Right lung (tissue), 5 donors: Measurements from ENCODE around the gene JKAMP. TPM values are rescaled to one million over a fixed set of nuclear protein-coding genes. Genes with fewer than 3 reads are reported as not detected.
A peak's percentile ranks its signal among the peaks of the same experiment; 100 is the strongest.

Experiments
- DNase-seq, 2 donors: peaks; one replicate each; pipeline ENCODE4 v3.0.0-alpha.2; 2013
- polyA plus RNA-seq, 5 donors: library from polyadenylated mRNA; unstranded; fragments of 120-200 nt; gene quantifications; one replicate each; pipeline versions ENCODE4 v1.2.1 to v1.2.3, GENCODE V29; 2013; ENCODE audit warnings: inconsistent platforms in 1 of 5, low replicate concordance in 1 of 5; ENCODE audit not compliant: insufficient read length in 5 of 5, insufficient read depth in 1 of 5

JKAMP gene
- polyA plus RNA-seq, 5 donors = 70.8 to 98.6 (median 88.4) TPM

GRCh38 chr14:59475709-59476108, 8.6 kb upstream of the JKAMP start:
- DNase-seq = no peak

- DNase-seq = no peak
These were observed 5.8 kb upstream of the JKAMP start for GRCh38 chr14:59478540-59478939.

GRCh38 chr14:59480166-59480565, 4.2 kb upstream of the JKAMP start:
- no peak for DNase-seq

- DNase-seq = no peak
These were observed 2.9 kb upstream of the JKAMP start for GRCh38 chr14:59481407-59481806.

GRCh38 chr14:59481871-59482540, 2.3 kb upstream of the JKAMP start:
- peak in 1 of 2 donors; percentile 30 for DNase-seq

- DNase-seq = no peak
These were observed 1.6 kb upstream of the JKAMP start for GRCh38 chr14:59482541-59483331.

- no peak for DNase-seq
These were observed 954 bp upstream of the JKAMP start for GRCh38 chr14:59483363-59483762.

GRCh38 chr14:59484639-59485175, 390 bp downstream of the JKAMP start:
- no peak for DNase-seq

- DNase-seq = no peak
These were observed 6.4 kb downstream of the JKAMP start for GRCh38 chr14:59490756-59491155.

- no peak for DNase-seq
These were observed 8.1 kb downstream of the JKAMP start for GRCh38 chr14:59492384-59492783.

- no peak for DNase-seq
These were observed 16.4 kb downstream of the JKAMP start for GRCh38 chr14:59500732-59501131.

- DNase-seq = no peak
These were observed 18.9 kb downstream of the JKAMP start for GRCh38 chr14:59503256-59503655.

- DNase-seq = no peak
These were observed 22.9 kb downstream of the JKAMP start for GRCh38 chr14:59507063-59507751.

GRCh38 chr14:59507752-59508103, 23.4 kb downstream of the JKAMP start:
- DNase-seq = no peak

GRCh38 chr14:59509101-59509500, 24.8 kb downstream of the JKAMP start:
- no peak for DNase-seq

- DNase-seq = no peak
These were observed 25.7 kb downstream of the JKAMP start for GRCh38 chr14:59510001-59510400.

GRCh38 chr14:59510966-59511365, 26.6 kb downstream of the JKAMP start:
- DNase-seq = no peak

GRCh38 chr14:59511916-59512575, 27.7 kb downstream of the JKAMP start:
- DNase-seq = no peak

- DNase-seq = no peak
These were observed 35.9 kb downstream of the JKAMP start for GRCh38 chr14:59520224-59520623.

GRCh38 chr14:59529189-59529588, 44.9 kb downstream of the JKAMP start:
- no peak for DNase-seq

GRCh38 chr14:59530349-59530748, 46.0 kb downstream of the JKAMP start:
- no peak for DNase-seq

GRCh38 chr14:59532419-59532818, 48.1 kb downstream of the JKAMP start:
- DNase-seq = no peak
